Measurements from ENCODE around the gene PCDHB6. TPM values are rescaled to one million over a fixed set of nuclear protein-coding genes. Genes with fewer than 3 reads are reported as not detected.
"Not testable (repeated sequence)": the region's sequence is repeated elsewhere in the genome, so short reads cannot be mapped to it uniquely, and the experiment has no call there.

The PCDHB6 gene
- total RNA-seq (1 to 10 TPM in 2 of 9 donors, under 1 TPM in 7; 0.23 to 1.1 (median 0.83) TPM), polyA plus RNA-seq (under 1 TPM; 0.30 to 0.73 (median 0.48) TPM)
- long read RNA-seq, donor 1: 0 reads
- long read RNA-seq, donor 2: 0 reads
- long read RNA-seq, donor 3: 0 reads
- long read RNA-seq, donor 4: 0 reads
- long read RNA-seq, donor 5: 0 reads
- long read RNA-seq, donor 6: 0 reads
- long read RNA-seq, donor 7: 0 reads
- long read RNA-seq, donor 8: 0 reads
- long read RNA-seq, donor 9: 0 reads
- long read RNA-seq, donor 10: 0 reads

- Histone ChIP-seq H3K9me3 (replicated peaks in 1 of 3) (peaks cover 0 to 16% (median 10%) of the 10 kb centered on the region in 3 donors), H3K27me3 (no peaks in the 10 kb centered on the region), H3K36me3 (replicated peaks in 1 of 2) (no peaks in the 10 kb centered on the region), H3K27ac (no peak within 1 kb of the TSS), H3K4me1 (replicated peaks in 1 of 2) (no peaks in the 10 kb centered on the region), H3K4me3 (no peak within 1 kb of the TSS)
- 11 to 20% (median 16%) methylated on average over 18 of the region's 18 CpGs for WGBS, 4 donors
- TF ChIP-seq POLR2A (IDR thresholded peaks at IDR 0.05): no peak
- DNase-seq: no peak
- intact Hi-C loops (cut with DNase I): no loop called here
Measured at GRCh38 chr5:141149812-141150211, at the start of gene PCDHB6. Gene PCDHB6, plus strand, starts transcription at chr5:141150057. Its CDS starts 201 bp downstream, at chr5:141150258.

- WGBS, 4 donors: 12 to 27% (median 17%) methylated on average over 19 of the region's 19 CpGs
- Histone ChIP-seq H3K27me3 (no peaks in the 10 kb centered on the region), H3K9me3 (replicated peaks in 1 of 3) (no peaks in the 10 kb centered on the region), H3K36me3 (replicated peaks in 1 of 2) (no peaks in the 10 kb centered on the region), H3K27ac (no peak within 1 kb of the TSS), H3K4me3 (no peak within 1 kb of the TSS), H3K4me1 (replicated peaks in 1 of 2) (no peaks in the 10 kb centered on the region)
- TF ChIP-seq POLR2A (IDR thresholded peaks at IDR 0.05): no peak
- TF ChIP-seq, protein P1, sequence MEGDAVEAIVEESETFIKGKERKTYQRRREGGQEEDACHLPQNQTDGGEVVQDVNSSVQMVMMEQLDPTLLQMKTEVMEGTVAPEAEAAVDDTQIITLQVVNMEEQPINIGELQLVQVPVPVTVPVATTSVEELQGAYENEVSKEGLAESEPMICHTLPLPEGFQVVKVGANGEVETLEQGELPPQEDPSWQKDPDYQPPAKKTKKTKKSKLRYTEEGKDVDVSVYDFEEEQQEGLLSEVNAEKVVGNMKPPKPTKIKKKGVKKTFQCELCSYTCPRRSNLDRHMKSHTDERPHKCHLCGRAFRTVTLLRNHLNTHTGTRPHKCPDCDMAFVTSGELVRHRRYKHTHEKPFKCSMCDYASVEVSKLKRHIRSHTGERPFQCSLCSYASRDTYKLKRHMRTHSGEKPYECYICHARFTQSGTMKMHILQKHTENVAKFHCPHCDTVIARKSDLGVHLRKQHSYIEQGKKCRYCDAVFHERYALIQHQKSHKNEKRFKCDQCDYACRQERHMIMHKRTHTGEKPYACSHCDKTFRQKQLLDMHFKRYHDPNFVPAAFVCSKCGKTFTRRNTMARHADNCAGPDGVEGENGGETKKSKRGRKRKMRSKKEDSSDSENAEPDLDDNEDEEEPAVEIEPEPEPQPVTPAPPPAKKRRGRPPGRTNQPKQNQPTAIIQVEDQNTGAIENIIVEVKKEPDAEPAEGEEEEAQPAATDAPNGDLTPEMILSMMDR (IDR thresholded peaks at IDR 0.05): peak in 4 of 6 experiments; percentile 13 to 29 (median 16)
- intact Hi-C loops (cut with DNase I): no loop called here
- DNase-seq: peak in 3 of 7 donors; percentile 10 to 29 (median 14)
Measured at GRCh38 chr5:141100243-141100805, 49.5 kb upstream of the PCDHB6 start, which contains the start of gene PCDHB3. Gene PCDHB3, plus strand, starts transcription at chr5:141100473. Its CDS starts 177 bp downstream, at chr5:141100650.

GRCh38 chr5:141101059-141101458, 48.8 kb upstream of the PCDHB6 start:
- WGBS, 4 donors: 30 to 57% (median 45%) methylated on average over 17 to 20 of the region's 20 CpGs
- no peak for DNase-seq
- no peak for TF ChIP-seq POLR2A (IDR thresholded peaks at IDR 0.05)
- TF ChIP-seq, protein P1 (IDR thresholded peaks at IDR 0.05): no peak
- no peaks in the 10 kb centered on the region for H3K27me3 ChIP-seq
- intact Hi-C loops (cut with DNase I): no loop called here
- no peak overlapping the region for H3K4me3 ChIP-seq
- no peaks in the 10 kb centered on the region for H3K9me3 ChIP-seq (replicated peaks in 1 of 3)
- H3K4me1 ChIP-seq (replicated peaks in 1 of 2): no peaks in the 10 kb centered on the region
- no peak overlapping the region for H3K27ac ChIP-seq
- no peaks in the 10 kb centered on the region for H3K36me3 ChIP-seq (replicated peaks in 1 of 2)

GRCh38 chr5:141102070-141102469, 47.8 kb upstream of the PCDHB6 start:
- H3K9me3 ChIP-seq (replicated peaks in 1 of 3); H3K27me3 ChIP-seq; H3K36me3 ChIP-seq (replicated peaks in 1 of 2); H3K4me1 ChIP-seq (replicated peaks in 1 of 2); H3K27ac ChIP-seq; DNase-seq; intact Hi-C loops (cut with DNase I); H3K4me3 ChIP-seq: not testable (repeated sequence)
- WGBS, 4 donors: 29 to 50% (median 38%) methylated on average over 6 to 39 of the region's 39 CpGs

GRCh38 chr5:141102471-141102870, 47.4 kb upstream of the PCDHB6 start:
- H3K9me3 ChIP-seq (replicated peaks in 1 of 3); H3K27me3 ChIP-seq; H3K4me3 ChIP-seq; DNase-seq; H3K4me1 ChIP-seq (replicated peaks in 1 of 2); H3K36me3 ChIP-seq (replicated peaks in 1 of 2); intact Hi-C loops (cut with DNase I); H3K27ac ChIP-seq: not testable (repeated sequence)
- 23 to 32% (median 30%) methylated on average over 10 to 29 of the region's 38 CpGs; no CpG with 5 or more reads in 1 of the 4 donors for WGBS, 4 donors
